Esophagus muscularis mucosa (tissue), 4 donors: ENCODE results near the gene CTXN2. TPM values are rescaled to one million over a fixed set of nuclear protein-coding genes. Genes with fewer than 3 reads are reported as not detected.

Experiments used
- DNase-seq: peaks from one replicate; pipeline ENCODE4 v3.0.0-alpha.2; 2017; ENCODE audit errors: extremely low spot score
- H3K27ac ChIP-seq, 4 donors: fragments of 200-600 bp; sonication (generic); replicated peaks in 1 of 4; 1 replicate in 3 of 4; 2 replicates in 1 of 4; pipeline ENCODE4 v1.5.1; 2016 to 2019; ENCODE audit warnings: mild to moderate bottlenecking in 1 of 4
- H3K27me3 ChIP-seq, 4 donors: fragments of 200-600 bp; sonication (generic); one replicate each; pipeline versions ENCODE4 v1.5.1 to v1.6.0; 2016 to 2019
- H3K36me3 ChIP-seq, 4 donors: fragments of 200-600 bp; sonication (generic); one replicate each; pipeline ENCODE4 v1.5.1; 2016 to 2019
- H3K4me1 ChIP-seq, 4 donors: fragments of 200-600 bp; sonication (generic); one replicate each; pipeline ENCODE4 v1.5.1; 2016 to 2019
- H3K4me3 ChIP-seq, 4 donors: fragments of 200-600 bp; sonication (generic); 1 replicate in 2 of 4; 2 replicates in 2 of 4; pipeline ENCODE4 v1.5.1; 2016 to 2019; ENCODE audit warnings: mild to moderate bottlenecking in 4 of 4, moderate library complexity in 1 of 4
- H3K9me3 ChIP-seq, 4 donors: fragments of 200-600 bp; sonication (generic); 1 replicate in 3 of 4; 2 replicates in 1 of 4; pipeline ENCODE4 v1.5.1; 2016 to 2019
- CTCF ChIP-seq, 3 experiments: fragments of 200-600 bp in 2 of 3; fragments of 450-650 bp in 1 of 3; sonication (generic) in 2 of 3; IDR thresholded peaks; one replicate each; pipeline ENCODE4 v1.5.1; 2017 to 2019; ENCODE audit warnings: antibody characterized with exemption in 3 of 3, mild to moderate bottlenecking in 2 of 3, moderate library complexity in 1 of 3
- EP300 ChIP-seq: sonication (generic); formaldehyde crosslinking; IDR thresholded peaks from one replicate; pipeline ENCODE4 v1.6.1; 2017; ENCODE audit warnings: antibody characterized with exemption
- POLR2A ChIP-seq: fragments of 450-650 bp; IDR thresholded peaks from one replicate; pipeline ENCODE4 v1.6.1; 2017; ENCODE audit warnings: antibody characterized with exemption, moderate library complexity, mild to moderate bottlenecking, low read depth
- POLR2AphosphoS5 ChIP-seq, 2 donors: sonication (generic); formaldehyde crosslinking; IDR thresholded peaks; one replicate each; pipeline ENCODE4 v1.6.1; 2017; ENCODE audit warnings: antibody characterized with exemption in 2 of 2
- WGBS: methylation state at CpG from one replicate; pipeline ENCODE4 v1.1.5; 2018; 5-methylcytosine and 5-hydroxymethylcytosine counted together
- intact Hi-C: fragments of 100-400 bp; cut with DNase I; formaldehyde crosslinking; loops from one replicate; pipeline ENCODE4 v1.15.1; 2023
- total RNA-seq, 4 donors: library from RNA; depleted of rRNA; stranded (reverse); fragments of >200 nt; gene quantifications; one replicate each; pipeline versions ENCODE4 v1.1.0 to v1.2.1, GENCODE V29; 2016

Gene CTXN2
- total RNA-seq, 4 donors from 2014 or later = 0.11 TPM; not detected in 3

- Histone ChIP-seq H3K27ac (no peak overlapping the region), H3K4me1 (peaks cover 0 to 18% (median 14%) of the 10 kb centered on the region in 4 donors), H3K9me3 (no peaks in the 10 kb centered on the region), H3K27me3 (no peaks in the 10 kb centered on the region), H3K36me3 (peaks cover 0 to 33% (median 8%) of the 10 kb centered on the region in 4 donors), H3K4me3 (no peak overlapping the region)
- TF ChIP-seq POLR2A (no peak), EP300 (no peak), POLR2AphosphoS5 (IDR thresholded peaks at IDR 0.05) (no peak), CTCF (IDR thresholded peaks at IDR 0.05) (no peak)
- DNase-seq = no peak
- WGBS = 88% methylated on average over 4 of the region's 4 CpGs
- intact Hi-C loops = no loop called here
Measured at GRCh38 chr15:48149858-48150257, 41.6 kb upstream of the CTXN2 start.

- 100% methylated on average over 2 of the region's 2 CpGs for WGBS
- H3K4me3 ChIP-seq = no peak overlapping the region
- intact Hi-C loops = no loop called here
- H3K9me3 ChIP-seq = no peaks in the 10 kb centered on the region
- no peak overlapping the region for H3K27ac ChIP-seq
- no peak for DNase-seq
- H3K27me3 ChIP-seq = no peaks in the 10 kb centered on the region
- peaks cover 0 to 46% (median 6%) of the 10 kb centered on the region in 4 donors for H3K36me3 ChIP-seq
- no peaks in the 10 kb centered on the region for H3K4me1 ChIP-seq
- TF ChIP-seq CTCF (IDR thresholded peaks at IDR 0.05) (no peak), POLR2AphosphoS5 (IDR thresholded peaks at IDR 0.05) (no peak), POLR2A (no peak), EP300 (no peak)
Measured at GRCh38 chr15:48153526-48153925, 37.9 kb upstream of the CTXN2 start.

GRCh38 chr15:48168616-48169015, 22.8 kb upstream of the CTXN2 start:
- TF ChIP-seq POLR2A (no peak), POLR2AphosphoS5 (IDR thresholded peaks at IDR 0.05) (no peak), CTCF (IDR thresholded peaks at IDR 0.05) (no peak), EP300 (no peak)
- H3K27me3 ChIP-seq = no peaks in the 10 kb centered on the region
- 64% methylated on average over 3 of the region's 3 CpGs for WGBS
- no peaks in the 10 kb centered on the region for H3K4me1 ChIP-seq
- intact Hi-C loops = no loop called here
- peaks cover 0 to 10% (median 0%) of the 10 kb centered on the region in 4 donors for H3K36me3 ChIP-seq
- no peak overlapping the region for H3K4me3 ChIP-seq
- H3K27ac ChIP-seq = no peak overlapping the region
- H3K9me3 ChIP-seq = no peaks in the 10 kb centered on the region
- no peak for DNase-seq

- Histone ChIP-seq H3K4me1 (peaks cover 0 to 4% (median 1%) of the 10 kb centered on the region in 4 donors), H3K4me3 (no peak overlapping the region), H3K27ac (no peak overlapping the region), H3K9me3 (no peaks in the 10 kb centered on the region), H3K27me3 (no peaks in the 10 kb centered on the region), H3K36me3 (peaks cover 0 to 9% (median 0%) of the 10 kb centered on the region in 4 donors)
- WGBS = 74% methylated on average over 1 of the region's 1 CpG
- no peak for DNase-seq
- TF ChIP-seq EP300 (no peak), POLR2A (no peak), CTCF (IDR thresholded peaks at IDR 0.05) (no peak), POLR2AphosphoS5 (IDR thresholded peaks at IDR 0.05) (no peak)
- intact Hi-C loops = no loop called here
Measured at GRCh38 chr15:48170981-48171380, 20.5 kb upstream of the CTXN2 start.

- Histone ChIP-seq H3K4me1 (peaks cover 0 to 25% (median 14%) of the 10 kb centered on the region in 4 donors), H3K9me3 (no peaks in the 10 kb centered on the region), H3K27ac (no peak overlapping the region), H3K4me3 (no peak overlapping the region), H3K27me3 (no peaks in the 10 kb centered on the region), H3K36me3 (no peaks in the 10 kb centered on the region)
- DNase-seq = no peak
- WGBS = 98% methylated on average over 3 of the region's 3 CpGs
- intact Hi-C loops = no loop called here
- TF ChIP-seq CTCF (IDR thresholded peaks at IDR 0.05) = no peak
- TF ChIP-seq POLR2AphosphoS5 (IDR thresholded peaks at IDR 0.05) = no peak
- TF ChIP-seq EP300 = no peak
- no peak for TF ChIP-seq POLR2A
Measured at GRCh38 chr15:48175126-48175525, 16.3 kb upstream of the CTXN2 start.
